HG02610 (cell line): ENCODE results near the gene P2RX4.
"Not testable (repeated sequence)": the region's sequence is repeated elsewhere in the genome, so short reads cannot be mapped to it uniquely, and the experiment has no call there.

Experiments
- ATAC-seq: cut with Tn5 transposase; IDR thresholded peaks from one replicate; pipeline ENCODE4 v1.9.1; 2021; ENCODE audit warnings: mild to moderate bottlenecking, moderate library complexity; ENCODE audit not compliant: unreplicated experiment

Gene P2RX4

GRCh38 chr12:121273364-121273896 lies 63.5 kb downstream of the P2RX4 start:
- ATAC-seq, result no peak

GRCh38 chr12:121274036-121274763 lies 64.3 kb downstream of the P2RX4 start:
- no peak for ATAC-seq

GRCh38 chr12:121277374-121277759 lies 67.4 kb downstream of the P2RX4 start:
- no peak for ATAC-seq

GRCh38 chr12:121278169-121279070 lies 68.5 kb downstream of the P2RX4 start:
- ATAC-seq, result no peak

GRCh38 chr12:121279071-121279375 lies 69.1 kb downstream of the P2RX4 start:
- ATAC-seq, result no peak

GRCh38 chr12:121279507-121279915 lies 69.6 kb downstream of the P2RX4 start:
- ATAC-seq, result no peak

GRCh38 chr12:121280531-121280930 lies 70.6 kb downstream of the P2RX4 start:
- ATAC-seq, result not testable (repeated sequence)

- ATAC-seq, result not testable (repeated sequence)
Measured at GRCh38 chr12:121281116-121281515, 71.2 kb downstream of the P2RX4 start.

GRCh38 chr12:121282072-121282742 lies 72.3 kb downstream of the P2RX4 start:
- no peak for ATAC-seq

- ATAC-seq, result not testable (repeated sequence)
Measured at GRCh38 chr12:121282910-121283309, 73.0 kb downstream of the P2RX4 start.

- no peak for ATAC-seq
Measured at GRCh38 chr12:121283388-121283787, 73.5 kb downstream of the P2RX4 start.
